Loucy (cell line): Measurements from ENCODE around the gene HSPA12B.

Experiments used
- EZH2phosphoT487 ChIP-seq: fragments of 200-600 bp; IDR thresholded peaks from 2 replicates; pipeline ENCODE4 v1.6.1; 2018; ENCODE audit warnings: antibody characterized with exemption, mild to moderate bottlenecking, moderate library complexity, borderline replicate concordance
- TF ChIP-seq, protein P1 (sequence below): fragments of 200-600 bp; sonication (generic); conservative IDR thresholded peaks from 2 replicates; pipeline ENCODE4 v1.5.1; 2014; ENCODE audit warnings: mild to moderate bottlenecking, antibody characterized with exemption, low read length

GRCh38 chr20:3733119-3733995, 872 bp downstream of the HSPA12B start:
- TF ChIP-seq, protein P1, sequence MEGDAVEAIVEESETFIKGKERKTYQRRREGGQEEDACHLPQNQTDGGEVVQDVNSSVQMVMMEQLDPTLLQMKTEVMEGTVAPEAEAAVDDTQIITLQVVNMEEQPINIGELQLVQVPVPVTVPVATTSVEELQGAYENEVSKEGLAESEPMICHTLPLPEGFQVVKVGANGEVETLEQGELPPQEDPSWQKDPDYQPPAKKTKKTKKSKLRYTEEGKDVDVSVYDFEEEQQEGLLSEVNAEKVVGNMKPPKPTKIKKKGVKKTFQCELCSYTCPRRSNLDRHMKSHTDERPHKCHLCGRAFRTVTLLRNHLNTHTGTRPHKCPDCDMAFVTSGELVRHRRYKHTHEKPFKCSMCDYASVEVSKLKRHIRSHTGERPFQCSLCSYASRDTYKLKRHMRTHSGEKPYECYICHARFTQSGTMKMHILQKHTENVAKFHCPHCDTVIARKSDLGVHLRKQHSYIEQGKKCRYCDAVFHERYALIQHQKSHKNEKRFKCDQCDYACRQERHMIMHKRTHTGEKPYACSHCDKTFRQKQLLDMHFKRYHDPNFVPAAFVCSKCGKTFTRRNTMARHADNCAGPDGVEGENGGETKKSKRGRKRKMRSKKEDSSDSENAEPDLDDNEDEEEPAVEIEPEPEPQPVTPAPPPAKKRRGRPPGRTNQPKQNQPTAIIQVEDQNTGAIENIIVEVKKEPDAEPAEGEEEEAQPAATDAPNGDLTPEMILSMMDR: no peak
- no peak for TF ChIP-seq EZH2phosphoT487
